ENCODE data around the gene VSTM2B. TPM values are rescaled to one million over a fixed set of nuclear protein-coding genes. Genes with fewer than 3 reads are reported as not detected.

The VSTM2B gene
- total RNA-seq, 1 experiment from 2014 or later = 0.31 TPM

DNA sequence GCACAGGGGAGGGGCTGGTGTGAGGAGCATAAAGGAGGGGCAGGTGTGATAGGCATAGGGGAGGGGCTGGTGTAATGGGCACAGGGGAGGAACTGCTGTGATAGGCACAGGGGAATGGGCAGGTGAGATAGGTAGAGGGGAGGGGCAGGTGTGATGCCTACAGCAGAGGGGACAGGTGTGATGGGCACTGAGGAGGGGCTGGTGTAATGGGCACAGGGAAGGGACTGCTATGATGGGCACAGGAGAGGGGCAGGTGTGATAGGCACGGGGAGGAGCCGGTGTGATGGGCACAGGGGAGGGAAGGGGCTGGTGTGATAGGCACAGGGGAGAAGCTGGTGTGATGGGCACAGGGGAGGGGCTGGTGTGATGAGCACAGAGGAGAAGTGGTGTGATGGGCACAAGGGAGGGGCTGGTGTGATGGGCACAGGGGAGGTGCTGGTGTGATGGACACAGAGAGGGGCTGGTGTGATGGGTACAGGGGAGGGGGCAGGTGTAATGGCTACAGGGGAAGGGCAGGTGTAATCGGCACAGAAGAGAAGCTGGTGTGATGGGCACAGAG is 40.8 kb downstream of the VSTM2B start:
- no peaks in the 10 kb centered on the region for H3K9me3 ChIP-seq (ENCODE audit: control insufficient read depth, low read depth, low read length)
- H3K27me3 Mint-ChIP-seq (ENCODE audit: low read depth) = peaks cover 33% of the 10 kb centered on the region

More for the DNA sequence above, 40.8 kb downstream of the VSTM2B start:
- Mint-ChIP-seq H3K4me1 (peaks cover 4 to 13% of the 10 kb centered on the region in 2 experiments), H3K27ac (no peak overlapping the region), H3K4me3 (no peak overlapping the region), H3K9me3 (no peaks in the 10 kb centered on the region), H3K36me3 (ENCODE audit: insufficient read depth in 1 of 3, low read depth in 3 of 3) (no peaks in the 10 kb centered on the region)
- H4K5ac ChIP-seq (ENCODE audit: insufficient read length, low read depth, low read length) = no peak overlapping the region
- H4K20me1 ChIP-seq (ENCODE audit: control insufficient read depth, insufficient read depth, insufficient read length) = no peaks in the 10 kb centered on the region
- H3K9ac ChIP-seq (ENCODE audit: extremely low read depth, insufficient read length, low read length) = no peak overlapping the region
- H3K27ac ChIP-seq (ENCODE audit: insufficient read length, low read depth, low read length) = no peak overlapping the region
- no peak overlapping the region for H3T11ph ChIP-seq (ENCODE audit: low read length)
- H3K27me3 ChIP-seq (ENCODE audit: insufficient read depth, low read length) = no peaks in the 10 kb centered on the region
- no peaks in the 10 kb centered on the region for H3K79me1 ChIP-seq (ENCODE audit: insufficient read depth, low read depth, low read length, poor library complexity, severe bottlenecking)
- H3K79me2 ChIP-seq (ENCODE audit: insufficient read depth, low read length) = no peaks in the 10 kb centered on the region
- no peak overlapping the region for H2BK12ac ChIP-seq (ENCODE audit: insufficient read length, low read depth, low read length)
- no peak overlapping the region for H4K91ac ChIP-seq (ENCODE audit: insufficient read length, low read depth, low read length)
- no peaks in the 10 kb centered on the region for H3K23me2 ChIP-seq (ENCODE audit: insufficient read length, low read depth, low read length, poor library complexity, severe bottlenecking)
- H3K18ac ChIP-seq (ENCODE audit: insufficient read length, low read depth, low read length) = no peak overlapping the region
- no peak overlapping the region for H2AFZ ChIP-seq (ENCODE audit: low read length)
- no peak overlapping the region for H2BK15ac ChIP-seq (ENCODE audit: low read depth, low read length)
- no peak overlapping the region for H4K8ac ChIP-seq (replicated peaks; ENCODE audit: insufficient read length, low read depth, low read length)
- WGBS (ENCODE audit: extremely low coverage, insufficient read length, low lambda C conversion rate) = no CpG with 5 or more reads among the region's 3 CpGs
- no peak for TF ChIP-seq CTCF (conservative IDR thresholded peaks at IDR 0.05)
- no peak overlapping the region for H3K56ac ChIP-seq (ENCODE audit: insufficient read length, low read depth, low read length)
- no peak overlapping the region; the same call in 1 of the 2 replicates for H3K14ac ChIP-seq (ENCODE audit: insufficient read depth, low read length)
- no peak overlapping the region for H2BK5ac ChIP-seq (ENCODE audit: insufficient read length, low read length)
- H3K23ac ChIP-seq (ENCODE audit: insufficient read length, low read depth, low read length) = no peak overlapping the region
- H3K4ac ChIP-seq (ENCODE audit: low read depth, low read length) = no peak overlapping the region
- H3K4me1 ChIP-seq (ENCODE audit: insufficient read depth, low read length) = no peaks in the 10 kb centered on the region; the same call in 1 of the 2 replicates
- no peak overlapping the region for H3K4me2 ChIP-seq (ENCODE audit: insufficient read depth, insufficient read length, low read length)
- no peak overlapping the region for H2BK120ac ChIP-seq (ENCODE audit: low read depth, low read length, poor library complexity, severe bottlenecking)
- H2BK20ac ChIP-seq (ENCODE audit: low read depth, low read length, poor library complexity, severe bottlenecking) = no peak overlapping the region
- no peak overlapping the region for H2AK5ac ChIP-seq (ENCODE audit: insufficient read length, low read length)
- DNase-seq = no peak
